Activated T-cell treated with anti-CD3 and anti-CD28 coated beads, Interleukin-2, amount 50 U/mL, for 72 hours (primary cell): ENCODE measurements around the gene PPP2R5B. TPM values are rescaled to one million over a fixed set of nuclear protein-coding genes. Genes with fewer than 3 reads are reported as not detected.

Experiments used
- ATAC-seq, 2 donors: fragments of 150-1000 bp; cut with Tn5 transposase; replicated peaks in 1 of 2; 2 replicates each; pipeline ENCODE4 v1.10.0; 2021; ENCODE audit warnings: moderate library complexity in 2 of 2, mild to moderate bottlenecking in 1 of 2
- DNase-seq, 2 donors: peaks; one replicate each; pipeline ENCODE4 v3.0.0; 2021 to 2022; ENCODE audit warnings: mixed read lengths in 1 of 2
- H3K27ac Mint-ChIP-seq: one replicate; pipeline ENCODE4 v1.8.0; 2022; ENCODE audit warnings: mild to moderate bottlenecking, moderate library complexity, mixed read lengths
- H3K27me3 Mint-ChIP-seq: one replicate; pipeline ENCODE4 v1.8.0; 2022; ENCODE audit warnings: low read depth, mixed read lengths
- H3K36me3 Mint-ChIP-seq, 2 donors: one replicate each; pipeline ENCODE4 v1.8.0; 2022; ENCODE audit warnings: mixed read lengths in 2 of 2, mild to moderate bottlenecking in 1 of 2; ENCODE audit not compliant: insufficient read depth in 2 of 2
- H3K4me1 Mint-ChIP-seq: one replicate; pipeline ENCODE4 v1.8.0; 2022; ENCODE audit warnings: low read depth, mixed read lengths
- H3K4me3 Mint-ChIP-seq, 2 donors: one replicate each; pipeline ENCODE4 v1.8.0; 2022; ENCODE audit warnings: mild to moderate bottlenecking in 2 of 2, mixed read lengths in 2 of 2, moderate library complexity in 2 of 2
- H3K9me3 Mint-ChIP-seq, 2 donors: one replicate each; pipeline ENCODE4 v1.8.0; 2022; ENCODE audit warnings: mixed read lengths in 2 of 2
- total RNA-seq, 2 donors: library from RNA; stranded (reverse); gene quantifications; one replicate each; pipeline ENCODE4 v1.2.3, GENCODE V29; 2022

Gene PPP2R5B
- total RNA-seq, result 10 to 100 TPM; 15.0 to 24.0 TPM

GRCh38 chr11:64923944-64924909, at the start of gene PPP2R5B:
PPP2R5B (plus strand) TSS chr11:64924689; CDS start chr11:64925735, 1,046 bp downstream.
- ATAC-seq, result peak; percentile 94 to 95
- H3K4me3 Mint-ChIP-seq, result peak within 1 kb of the TSS; percentile 99
- peak within 1 kb of the TSS; percentile 98 for H3K27ac Mint-ChIP-seq
- peak; percentile 92 to 93 for DNase-seq
- H3K4me1 Mint-ChIP-seq, result peaks cover 22% of the 10 kb centered on the region
- H3K9me3 Mint-ChIP-seq, result no peaks in the 10 kb centered on the region
- no peaks in the 10 kb centered on the region for H3K36me3 Mint-ChIP-seq
- H3K27me3 Mint-ChIP-seq, result no peaks in the 10 kb centered on the region

DNA sequence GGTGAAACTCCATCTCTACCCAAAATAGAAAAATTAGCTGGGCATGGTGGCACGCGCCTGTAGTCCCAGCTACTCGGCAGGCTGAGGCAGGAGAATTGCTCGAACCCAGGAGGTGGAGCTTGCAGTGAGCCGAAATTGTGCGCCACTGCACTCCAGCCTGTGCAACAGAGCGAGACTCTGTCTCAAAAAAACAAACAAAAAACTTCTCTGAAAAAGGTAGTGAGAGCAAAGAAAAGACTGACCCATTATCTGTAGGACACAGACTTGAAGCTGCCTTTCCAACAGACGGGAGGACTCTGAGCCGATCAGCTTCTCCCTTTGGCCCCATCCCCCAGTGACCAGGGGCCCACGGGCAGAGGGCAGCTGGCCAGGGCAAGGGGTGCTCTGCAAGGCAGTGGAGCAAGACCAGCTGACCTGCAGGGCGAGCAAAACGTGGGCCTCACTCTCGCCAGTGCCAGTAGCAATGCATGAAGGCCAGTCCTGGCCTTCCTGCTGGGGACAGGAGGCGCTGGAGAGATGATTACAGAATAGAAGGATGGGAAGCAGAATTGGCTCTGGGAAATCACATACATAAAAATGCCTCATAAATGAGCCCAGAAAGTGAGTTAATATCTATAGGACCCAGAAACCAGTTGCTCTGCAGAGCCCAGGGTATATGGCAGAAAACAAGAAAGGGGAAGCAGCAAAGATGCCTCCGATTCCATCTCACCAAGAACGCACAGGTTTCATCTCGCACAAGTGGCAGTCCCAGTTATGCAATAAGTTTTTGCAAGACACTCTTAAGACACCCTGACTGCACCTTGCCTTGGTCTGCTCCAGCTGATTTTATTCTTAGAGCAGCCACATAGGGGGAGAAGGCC, 48.9 kb upstream of the PPP2R5B start:
- H3K27me3 Mint-ChIP-seq, result no peaks in the 10 kb centered on the region

GRCh38 chr11:64876229-64876750, 48.2 kb upstream of the PPP2R5B start:
- H3K4me1 Mint-ChIP-seq, result peaks cover 68% of the 10 kb centered on the region
- peaks cover 27 to 38% of the 10 kb centered on the region in 2 donors for H3K36me3 Mint-ChIP-seq
- H3K27ac Mint-ChIP-seq, result peak overlapping the region; percentile 94
- no peaks in the 10 kb centered on the region for H3K27me3 Mint-ChIP-seq
- ATAC-seq, result peak; percentile 20 to 21
- H3K9me3 Mint-ChIP-seq, result no peaks in the 10 kb centered on the region
- peak; percentile 56 to 65 for DNase-seq
- H3K4me3 Mint-ChIP-seq, result peak overlapping the region; percentile 94 to 95

More for the DNA sequence above, 48.9 kb upstream of the PPP2R5B start:
- DNase-seq (no peak), ATAC-seq (no peak)
- Mint-ChIP-seq H3K4me3 (peak overlapping the region; percentile 94 to 95), H3K4me1 (peaks cover 68% of the 10 kb centered on the region), H3K9me3 (no peaks in the 10 kb centered on the region), H3K27ac (peak overlapping the region; percentile 94), H3K36me3 (peaks cover 27 to 40% of the 10 kb centered on the region in 2 donors)

GRCh38 chr11:64876835-64877341, 47.6 kb upstream of the PPP2R5B start:
- Mint-ChIP-seq H3K4me3 (peak overlapping the region; percentile 94 to 95), H3K36me3 (peaks cover 27 to 35% of the 10 kb centered on the region in 2 donors), H3K27ac (peak overlapping the region; percentile 94), H3K27me3 (no peaks in the 10 kb centered on the region), H3K4me1 (peaks cover 68% of the 10 kb centered on the region), H3K9me3 (no peaks in the 10 kb centered on the region)
- no peak for ATAC-seq
- DNase-seq, result no peak

- Mint-ChIP-seq H3K9me3 (no peaks in the 10 kb centered on the region), H3K27me3 (no peaks in the 10 kb centered on the region), H3K36me3 (peaks cover 27 to 32% of the 10 kb centered on the region in 2 donors), H3K4me3 (peak overlapping the region; percentile 94 to 95), H3K4me1 (peaks cover 68% of the 10 kb centered on the region), H3K27ac (peak overlapping the region; percentile 94)
- ATAC-seq (peak in 1 of 2 donors; percentile 2), DNase-seq (peak in 1 of 2 donors; percentile 54)
Observed at GRCh38 chr11:64877390-64878222, 46.9 kb upstream of the PPP2R5B start.

- H3K4me3 Mint-ChIP-seq, result peak overlapping the region; percentile 94 to 95
- peaks cover 25 to 28% of the 10 kb centered on the region in 2 donors for H3K36me3 Mint-ChIP-seq
- DNase-seq (no peak), ATAC-seq (no peak)
- H3K9me3 Mint-ChIP-seq, result no peaks in the 10 kb centered on the region
- H3K27me3 Mint-ChIP-seq, result no peaks in the 10 kb centered on the region
- peak overlapping the region; percentile 92 for H3K27ac Mint-ChIP-seq
- peaks cover 65% of the 10 kb centered on the region for H3K4me1 Mint-ChIP-seq
Observed at GRCh38 chr11:64878223-64878493, 46.3 kb upstream of the PPP2R5B start.

GRCh38 chr11:64878494-64879243, 45.8 kb upstream of the PPP2R5B start, which contains the start of gene EHD1:
EHD1 (minus strand) TSS chr11:64878621; CDS start chr11:64878464, 157 bp downstream.
- H3K4me3 Mint-ChIP-seq, result peak within 1 kb of the TSS; percentile 94 to 95
- peaks cover 22 to 26% of the 10 kb centered on the region in 2 donors for H3K36me3 Mint-ChIP-seq
- peak within 1 kb of the TSS; percentile 94 for H3K27ac Mint-ChIP-seq
- no peaks in the 10 kb centered on the region for H3K27me3 Mint-ChIP-seq
- peak; percentile 73 to 82 for ATAC-seq
- H3K4me1 Mint-ChIP-seq, result peaks cover 65% of the 10 kb centered on the region
- H3K9me3 Mint-ChIP-seq, result no peaks in the 10 kb centered on the region
- peak; percentile 99 to 100 for DNase-seq

DNA sequence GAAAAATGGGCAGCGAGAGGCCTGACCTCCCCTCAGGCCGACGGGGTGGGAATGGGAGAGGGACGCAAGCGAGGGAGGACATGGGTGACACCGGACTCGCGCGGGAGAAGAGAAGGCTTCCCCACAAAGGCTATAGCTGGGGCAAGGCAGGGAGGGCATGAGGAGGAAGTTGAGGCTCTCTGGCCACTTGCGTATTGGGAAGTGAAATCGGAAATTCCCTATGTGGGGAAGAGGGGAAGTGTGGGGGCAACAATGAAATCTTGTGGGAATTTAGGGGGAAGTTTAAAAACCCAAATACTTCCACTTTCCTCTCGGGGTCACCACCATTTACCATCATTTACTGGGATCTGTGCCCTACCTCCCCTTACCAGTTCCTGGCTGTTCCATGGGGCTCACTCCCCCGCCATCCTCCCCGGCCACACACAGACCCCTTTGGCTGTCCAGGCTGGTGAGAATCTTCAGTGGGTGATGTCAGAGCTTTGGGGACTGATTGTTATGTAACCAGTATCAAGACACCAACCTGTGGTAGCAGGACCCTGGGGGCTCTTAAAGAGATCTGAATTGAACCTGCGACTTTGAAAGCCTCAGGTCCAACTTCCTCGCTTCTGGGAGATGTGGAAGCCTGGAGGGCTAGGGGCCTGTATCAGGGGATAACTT, 45.1 kb upstream of the PPP2R5B start:
- H3K27me3 Mint-ChIP-seq, result no peaks in the 10 kb centered on the region
- H3K4me3 Mint-ChIP-seq, result peak overlapping the region; percentile 94 to 95
- DNase-seq, result no peak
- H3K9me3 Mint-ChIP-seq, result no peaks in the 10 kb centered on the region
- ATAC-seq, result no peak
- peaks cover 20 to 23% of the 10 kb centered on the region in 2 donors for H3K36me3 Mint-ChIP-seq
- H3K27ac Mint-ChIP-seq, result peak overlapping the region; percentile 90
- H3K4me1 Mint-ChIP-seq, result peaks cover 66% of the 10 kb centered on the region

GRCh38 chr11:64880240-64881001, 44.1 kb upstream of the PPP2R5B start:
- Mint-ChIP-seq H3K27me3 (no peaks in the 10 kb centered on the region), H3K4me1 (peaks cover 65% of the 10 kb centered on the region), H3K27ac (peak overlapping the region; percentile 90), H3K9me3 (no peaks in the 10 kb centered on the region), H3K4me3 (peak overlapping the region; percentile 94 to 95), H3K36me3 (peaks cover 17% of the 10 kb centered on the region in 2 donors)
- ATAC-seq, result no peak
- no peak for DNase-seq

DNA sequence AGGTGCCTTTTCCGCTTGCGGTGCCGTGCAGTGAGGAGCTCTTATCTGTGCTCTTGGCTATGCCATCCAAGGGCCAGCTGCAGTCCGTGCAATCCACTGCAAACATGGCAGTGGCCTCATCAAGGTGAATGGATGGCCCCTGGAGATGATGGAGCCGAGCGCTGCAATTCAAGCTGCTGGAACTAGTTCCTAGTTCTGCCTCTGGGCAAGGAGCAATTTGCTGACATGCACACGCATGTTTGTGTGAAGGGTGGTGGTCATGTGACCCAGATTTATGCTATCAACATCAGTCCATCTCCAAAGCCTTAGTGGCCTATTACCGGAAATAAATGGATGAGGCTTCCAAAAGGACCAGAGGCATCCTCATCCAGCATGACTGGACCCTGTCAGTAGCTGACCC, 43.0 kb upstream of the PPP2R5B start:
- H3K4me3 Mint-ChIP-seq, result peak overlapping the region in 1 of 2 donors; percentile 94
- H3K27me3 Mint-ChIP-seq, result no peaks in the 10 kb centered on the region
- DNase-seq (no peak), ATAC-seq (no peak)
- no peaks in the 10 kb centered on the region for H3K9me3 Mint-ChIP-seq
- H3K36me3 Mint-ChIP-seq, result peaks cover 9 to 11% of the 10 kb centered on the region in 2 donors
- no peak overlapping the region for H3K27ac Mint-ChIP-seq
- peaks cover 70% of the 10 kb centered on the region for H3K4me1 Mint-ChIP-seq
